IMR-90 (cell line): ENCODE data around the gene ZNF423. TPM values are rescaled to one million over a fixed set of nuclear protein-coding genes. Genes with fewer than 3 reads are reported as not detected.

Source experiments
- ATAC-seq: fragments of 200-7000 bp; cut with Tn5 transposase; 2 replicates; pipeline ENCODE4 v1.9.1; 2020; ENCODE audit warnings: low read depth, mild to moderate bottlenecking, moderate library complexity
- BruUV-seq: library from RNA; stranded (reverse); fragments of 400-500 nt; replicated peaks from 2 replicates; lab custom pipeline; 2021; lab: Mats Ljungman, UMichigan
- CTCF ChIA-PET: fragments of 300-600 bp; formaldehyde crosslinking; extraction: SDS; loops from one replicate; lab custom pipeline; 2021; ENCODE audit warnings: antibody characterized with exemption; lab: Yijun Ruan, JAX
- POLR2A ChIA-PET: fragments of 300-600 bp; sonication (Branson Sonifier 250); formaldehyde crosslinking; loops from one replicate; lab custom pipeline; 2022; ENCODE audit warnings: antibody characterized with exemption; ENCODE audit not compliant: unreplicated experiment; lab: Charles Lee
- DNase-seq: peaks from one replicate; pipeline ENCODE4 v3.0.0; 2013
- H2AFZ ChIP-seq: replicated peaks from 2 replicates; pipeline ENCODE3; 2013; ENCODE audit warnings: low read length, mild to moderate bottlenecking; ENCODE audit not compliant: poor library complexity
- H2AK5ac ChIP-seq: 2 replicates; pipeline ENCODE4 v1.6.1; 2013; ENCODE audit warnings: low read depth, low read length, inconsistent platforms
- H2AK9ac ChIP-seq: replicated peaks from 2 replicates; pipeline ENCODE3; 2013; ENCODE audit warnings: mild to moderate bottlenecking, low read depth, low read length, moderate library complexity; ENCODE audit not compliant: poor library complexity
- H2BK120ac ChIP-seq: 2 replicates; pipeline ENCODE4 v1.6.1; 2013; ENCODE audit warnings: low read depth, low read length, inconsistent platforms
- H2BK15ac ChIP-seq: 3 replicates; pipeline ENCODE4 v1.6.1; 2013; ENCODE audit warnings: low read depth, low read length, inconsistent platforms
- H2BK20ac ChIP-seq: 2 replicates; pipeline ENCODE4 v1.6.1; 2013; ENCODE audit warnings: low read depth, mild to moderate bottlenecking, inconsistent platforms, low read length, moderate library complexity
- H2BK5ac ChIP-seq: 2 replicates; pipeline ENCODE4 v1.6.1; 2013; ENCODE audit warnings: mild to moderate bottlenecking, low read depth, low read length, inconsistent platforms; ENCODE audit not compliant: poor library complexity, severe bottlenecking
- H3K14ac ChIP-seq: replicated peaks from 2 replicates; pipeline ENCODE4 v1.6.1; 2013; ENCODE audit warnings: low read depth, low read length, inconsistent platforms
- H3K18ac ChIP-seq: 2 replicates; pipeline ENCODE4 v1.6.1; 2013; ENCODE audit warnings: low read depth, low read length, control low read depth
- H3K23ac ChIP-seq: 2 replicates; pipeline ENCODE4 v1.6.1; 2013; ENCODE audit warnings: low read depth, low read length, inconsistent platforms
- H3K27ac ChIP-seq: 2 replicates; pipeline ENCODE4 v1.5.1; 2013; ENCODE audit warnings: mild to moderate bottlenecking, control low read depth, low read length; ENCODE audit not compliant: insufficient read depth
- H3K27me3 ChIP-seq: 2 replicates; pipeline ENCODE4 v1.6.1; 2013; ENCODE audit warnings: low read length; ENCODE audit not compliant: control insufficient read depth, insufficient read depth
- H3K36me3 ChIP-seq: 2 replicates; pipeline ENCODE4 v1.6.1; 2013; ENCODE audit warnings: low read length, mixed read lengths; ENCODE audit not compliant: control insufficient read depth, insufficient read depth
- H3K4ac ChIP-seq: 2 replicates; pipeline ENCODE4 v1.6.1; 2013; ENCODE audit warnings: low read depth, low read length, inconsistent platforms
- H3K4me1 ChIP-seq: 2 replicates; pipeline ENCODE4 v1.6.1; 2013; ENCODE audit warnings: low read length, mixed read lengths; ENCODE audit not compliant: control insufficient read depth, insufficient read depth
- H3K4me2 ChIP-seq: 2 replicates; pipeline ENCODE4 v1.6.1; 2013; ENCODE audit warnings: low read depth, mild to moderate bottlenecking, control low read depth, low read length, moderate library complexity
- H3K4me3 ChIP-seq: 2 replicates; pipeline ENCODE4 v1.5.1; 2013; ENCODE audit warnings: low read depth, mild to moderate bottlenecking, control low read depth, low read length, moderate library complexity; ENCODE audit not compliant: insufficient read depth
- H3K56ac ChIP-seq: 2 replicates; pipeline ENCODE4 v1.6.1; 2013; ENCODE audit warnings: low read length, inconsistent platforms; ENCODE audit not compliant: insufficient read depth; ENCODE audit errors: extremely low read depth
- H3K79me1 ChIP-seq, 2 experiments: 2 replicates each; pipeline ENCODE4 v1.6.1; 2013; ENCODE audit warnings: low read length in 2 of 2, inconsistent platforms in 1 of 2, low read depth in 1 of 2
- H3K9ac ChIP-seq: 2 replicates; pipeline ENCODE4 v1.6.1; 2013; ENCODE audit warnings: low read depth, low read length, control low read depth
- H3K9me1 ChIP-seq: 2 replicates; pipeline ENCODE4 v1.6.1; 2013; ENCODE audit warnings: low read length, inconsistent platforms; ENCODE audit not compliant: insufficient read depth
- H3K9me3 ChIP-seq: 2 replicates; pipeline ENCODE4 v1.6.1; 2013; ENCODE audit warnings: low read length; ENCODE audit not compliant: control insufficient read depth, insufficient read depth
- H4K20me1 ChIP-seq: 2 replicates; pipeline ENCODE4 v1.6.1; 2013; ENCODE audit warnings: low read length, inconsistent platforms; ENCODE audit not compliant: insufficient read depth
- H4K5ac ChIP-seq: 2 replicates; pipeline ENCODE4 v1.6.1; 2013; ENCODE audit warnings: mild to moderate bottlenecking, low read depth, low read length, control low read depth
- H4K8ac ChIP-seq, 2 experiments: 2 replicates each; pipeline ENCODE4 v1.6.1; 2013; ENCODE audit warnings: low read depth in 2 of 2, low read length in 2 of 2, control low read depth in 1 of 2, inconsistent platforms in 1 of 2
- H4K91ac ChIP-seq: 2 replicates; pipeline ENCODE4 v1.6.1; 2013; ENCODE audit warnings: low read depth, low read length, inconsistent platforms; ENCODE audit not compliant: insufficient read depth
- BHLHE40 ChIP-seq: fragments of 150-350 bp; IDR thresholded peaks from 2 replicates; pipeline ENCODE4 v1.6.1; 2016; ENCODE audit warnings: mild to moderate bottlenecking, low read depth, low read length
- CHD1 ChIP-seq: IDR thresholded peaks from 2 replicates; pipeline ENCODE4 v1.6.1; 2012; ENCODE audit warnings: low read depth, low read length, improper control_type of control experiment
- FOS ChIP-seq: fragments of 150-350 bp; IDR thresholded peaks from 2 replicates; pipeline ENCODE4 v1.6.1; 2016; ENCODE audit warnings: low read depth, low read length
- MAFK ChIP-seq: IDR thresholded peaks from 2 replicates; pipeline ENCODE4 v1.6.1; 2012; ENCODE audit warnings: low read depth, low read length, improper control_type of control experiment
- MAZ ChIP-seq: IDR thresholded peaks from 2 replicates; pipeline ENCODE4 v1.6.1; 2012; ENCODE audit warnings: low read depth, mild to moderate bottlenecking, low read length, improper control_type of control experiment, moderate library complexity, borderline replicate concordance
- MXI1 ChIP-seq: IDR thresholded peaks from 2 replicates; pipeline ENCODE4 v1.6.1; 2012; ENCODE audit warnings: low read depth, mild to moderate bottlenecking, low read length, moderate library complexity, borderline replicate concordance
- NFE2L2 ChIP-seq: fragments of 150-350 bp; IDR thresholded peaks from 2 replicates; pipeline ENCODE4 v1.6.1; 2016; ENCODE audit warnings: low read depth, mild to moderate bottlenecking, low read length
- POLR2A ChIP-seq: IDR thresholded peaks from 2 replicates; pipeline ENCODE4 v1.6.1; 2012; ENCODE audit warnings: mild to moderate bottlenecking, low read depth, low read length
- RAD21 ChIP-seq: IDR thresholded peaks from 2 replicates; pipeline ENCODE4 v1.6.1; 2012; ENCODE audit warnings: low read length, improper control_type of control experiment
- RCOR1 ChIP-seq: IDR thresholded peaks from 2 replicates; pipeline ENCODE4 v1.6.1; 2012; ENCODE audit warnings: mild to moderate bottlenecking, low read length, improper control_type of control experiment; ENCODE audit not compliant: insufficient replicate concordance
- SMC3 ChIP-seq: fragments of 150-350 bp; IDR thresholded peaks from 2 replicates; pipeline ENCODE4 v1.6.1; 2016; ENCODE audit warnings: low read depth, mild to moderate bottlenecking, antibody characterized with exemption, low read length, moderate library complexity
- USF2 ChIP-seq: fragments of 150-350 bp; IDR thresholded peaks from 2 replicates; pipeline ENCODE4 v1.6.1; 2017; ENCODE audit warnings: mild to moderate bottlenecking, antibody characterized with exemption, low read length, low read depth
- WGBS, 2 experiments: methylation state at CpG; one replicate each; pipeline versions ENCODE4 v1.1.5 to v1.1.7; 2013; ENCODE audit warnings: missing lambda C conversion rate in 2 of 2; ENCODE audit not compliant: insufficient read length in 1 of 2; ENCODE audit errors: extremely low coverage in 2 of 2; 5-methylcytosine and 5-hydroxymethylcytosine counted together
- dilution Hi-C: fragments of 300-500 bp; cut with HindIII; formaldehyde crosslinking; loops from one replicate; pipeline ENCODE4 v1.14.3; 2018; ENCODE audit warnings: low sequenced_read_pairs; ENCODE audit not compliant: unreplicated experiment
- in situ Hi-C: fragments of 300-500 bp; cut with MboI; formaldehyde crosslinking; loops from 3 replicates; pipeline ENCODE4 v1.14.3; 2019; ENCODE audit warnings: low sequenced_read_pairs, inconsistent platforms, mixed read lengths
- intact Hi-C: fragments of 100-400 bp; cut with micrococcal nuclease; formaldehyde crosslinking; loops from 2 replicates; pipeline ENCODE4 v1.10.0; 2022
- polyA plus RNA-seq, 3 experiments: library from polyadenylated mRNA; depleted of rRNA; stranded (reverse); fragments of >200 nt; gene quantifications; 2 replicates each; pipeline ENCODE4 v1.2.3, GENCODE V29; 2012; ENCODE audit warnings: low replicate concordance in 1 of 3
- total RNA-seq: library from RNA; depleted of rRNA; stranded (reverse); fragments of >200 nt; gene quantifications from 2 replicates; pipeline ENCODE4 v1.2.3, GENCODE V29; 2012
- TF ChIP-seq, protein P1 (sequence below): fragments of 150-350 bp; IDR thresholded peaks from 2 replicates; pipeline ENCODE4 v1.6.1; 2016; ENCODE audit warnings: low read depth, mild to moderate bottlenecking, low read length, moderate library complexity, borderline replicate concordance
- TF ChIP-seq, protein P2 (sequence below): conservative IDR thresholded peaks from 2 replicates; pipeline ENCODE4 v1.5.1; 2012; ENCODE audit warnings: mild to moderate bottlenecking, low read depth, low read length, improper control_type of control experiment

The ZNF423 gene
- total and polyA plus RNA-seq, 2 of the 4 experiments (the other 2 are of a cell fraction), result under 0.01 to 0.10 TPM

DNA sequence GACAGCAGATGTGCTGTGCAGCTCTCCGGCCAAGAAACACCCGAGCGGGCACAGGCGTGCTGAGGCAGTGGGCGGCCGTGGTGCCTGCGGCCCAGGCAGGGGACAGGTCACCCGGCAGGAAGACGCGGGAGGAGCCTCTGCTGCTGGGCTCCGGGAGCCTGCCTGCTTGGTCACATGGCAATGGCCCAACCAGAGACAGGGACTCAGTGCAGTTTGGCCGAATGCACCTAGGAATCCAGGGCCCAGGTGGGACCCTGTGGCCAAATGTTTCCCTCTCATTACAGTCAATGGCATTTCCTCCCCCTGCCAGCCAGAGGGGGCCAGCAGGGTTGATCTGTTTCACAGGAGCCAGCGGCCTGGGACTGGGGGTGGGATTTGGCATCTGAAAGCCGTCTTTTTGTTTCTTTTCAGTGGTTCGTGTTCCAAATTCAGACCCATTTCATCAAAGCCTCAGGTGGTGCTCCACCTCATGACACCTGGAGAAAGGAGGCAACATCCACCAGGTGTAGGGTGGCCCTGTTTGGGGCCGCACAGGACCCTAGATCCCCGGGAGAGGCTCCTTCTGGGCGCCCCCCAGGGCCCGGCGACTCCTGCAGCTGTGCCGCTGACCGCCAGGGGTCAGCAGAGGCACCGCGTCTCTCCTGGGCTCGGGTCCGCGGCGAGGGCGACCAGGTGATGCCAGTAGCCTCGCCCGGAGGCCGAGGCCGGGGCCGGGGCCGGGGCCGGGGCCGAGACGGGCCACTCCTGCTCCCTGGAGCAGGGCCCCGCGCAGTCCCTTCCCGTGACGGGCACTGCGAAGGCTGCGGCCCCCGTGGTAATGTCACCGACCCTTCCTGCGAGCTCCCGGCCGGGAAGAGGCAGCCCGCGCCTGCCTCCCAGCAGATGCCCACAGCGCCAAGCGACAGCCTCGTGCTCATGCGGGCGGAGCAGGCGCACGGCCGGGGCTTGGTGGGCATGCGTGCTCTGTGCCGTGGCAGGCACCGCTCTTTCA, 363.8 kb downstream of the ZNF423 start:
- Histone ChIP-seq H2BK5ac (no peak overlapping the region), H4K5ac (no peak overlapping the region), H3K27me3 (no peaks in the 10 kb centered on the region), H2AFZ (peak overlapping the region; percentile 43), H4K91ac (no peak overlapping the region), H2BK20ac (no peak overlapping the region), H3K4me1 (no peaks in the 10 kb centered on the region), H2BK15ac (no peak overlapping the region), H4K20me1 (no peaks in the 10 kb centered on the region), H3K4me3 (no peak overlapping the region), H3K14ac (no peak overlapping the region), H3K4ac (no peak overlapping the region), H3K9me3 (no peaks in the 10 kb centered on the region), H3K36me3 (no peaks in the 10 kb centered on the region), H2AK5ac (no peak overlapping the region), H3K27ac (no peak overlapping the region), H3K9ac (no peak overlapping the region), H3K18ac (no peak overlapping the region), H2AK9ac (no peak overlapping the region), H3K4me2 (no peak overlapping the region), H2BK120ac (no peak overlapping the region), H3K79me1 (no peaks in the 10 kb centered on the region), H3K9me1 (no peaks in the 10 kb centered on the region), H4K8ac (no peak overlapping the region), H3K23ac (no peak overlapping the region), H3K56ac (no peak overlapping the region)
- in situ Hi-C loops, result no loop called here
- ChIA-PET CTCF (no interaction called here), POLR2A (no interaction called here)
- BruUV-seq, result no TSS peak
- WGBS, 2 experiments, result 30% methylated on average over 33 of the region's 62 CpGs; no CpG with 5 or more reads in 1 of the 2 experiments
- intact Hi-C loops, result loop anchor here (2.0 to 5.0 kb wide), 3 partner anchors 101 to 430 kb away; partner anchors contain the start of gene ZNF423
- dilution Hi-C loops, result no loop called here
- DNase-seq, result no peak
- peak; percentile 93 for ATAC-seq
- TF ChIP-seq FOS, result no peak
- no peak for TF ChIP-seq MAFK
- TF ChIP-seq CHD1, result no peak
- peak; percentile 41; the same call in 1 of the 2 replicates for TF ChIP-seq SMC3
- no peak for TF ChIP-seq POLR2A
- no peak for TF ChIP-seq NFE2L2
- no peak for TF ChIP-seq USF2
- TF ChIP-seq, protein P1, sequence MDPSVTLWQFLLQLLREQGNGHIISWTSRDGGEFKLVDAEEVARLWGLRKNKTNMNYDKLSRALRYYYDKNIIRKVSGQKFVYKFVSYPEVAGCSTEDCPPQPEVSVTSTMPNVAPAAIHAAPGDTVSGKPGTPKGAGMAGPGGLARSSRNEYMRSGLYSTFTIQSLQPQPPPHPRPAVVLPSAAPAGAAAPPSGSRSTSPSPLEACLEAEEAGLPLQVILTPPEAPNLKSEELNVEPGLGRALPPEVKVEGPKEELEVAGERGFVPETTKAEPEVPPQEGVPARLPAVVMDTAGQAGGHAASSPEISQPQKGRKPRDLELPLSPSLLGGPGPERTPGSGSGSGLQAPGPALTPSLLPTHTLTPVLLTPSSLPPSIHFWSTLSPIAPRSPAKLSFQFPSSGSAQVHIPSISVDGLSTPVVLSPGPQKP, result no peak
- TF ChIP-seq, protein P2, sequence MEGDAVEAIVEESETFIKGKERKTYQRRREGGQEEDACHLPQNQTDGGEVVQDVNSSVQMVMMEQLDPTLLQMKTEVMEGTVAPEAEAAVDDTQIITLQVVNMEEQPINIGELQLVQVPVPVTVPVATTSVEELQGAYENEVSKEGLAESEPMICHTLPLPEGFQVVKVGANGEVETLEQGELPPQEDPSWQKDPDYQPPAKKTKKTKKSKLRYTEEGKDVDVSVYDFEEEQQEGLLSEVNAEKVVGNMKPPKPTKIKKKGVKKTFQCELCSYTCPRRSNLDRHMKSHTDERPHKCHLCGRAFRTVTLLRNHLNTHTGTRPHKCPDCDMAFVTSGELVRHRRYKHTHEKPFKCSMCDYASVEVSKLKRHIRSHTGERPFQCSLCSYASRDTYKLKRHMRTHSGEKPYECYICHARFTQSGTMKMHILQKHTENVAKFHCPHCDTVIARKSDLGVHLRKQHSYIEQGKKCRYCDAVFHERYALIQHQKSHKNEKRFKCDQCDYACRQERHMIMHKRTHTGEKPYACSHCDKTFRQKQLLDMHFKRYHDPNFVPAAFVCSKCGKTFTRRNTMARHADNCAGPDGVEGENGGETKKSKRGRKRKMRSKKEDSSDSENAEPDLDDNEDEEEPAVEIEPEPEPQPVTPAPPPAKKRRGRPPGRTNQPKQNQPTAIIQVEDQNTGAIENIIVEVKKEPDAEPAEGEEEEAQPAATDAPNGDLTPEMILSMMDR, result peak; percentile 59
- no peak for TF ChIP-seq BHLHE40
- TF ChIP-seq RAD21, result peak; percentile 37
- no peak for TF ChIP-seq RCOR1
- no peak for TF ChIP-seq MAZ
- TF ChIP-seq MXI1, result no peak
